H9 (cell line): ENCODE measurements around the gene HYAL1. TPM values are rescaled to one million over a fixed set of nuclear protein-coding genes. Genes with fewer than 3 reads are reported as not detected.

Experiments
- DNase-seq: peaks from one replicate; pipeline ENCODE4 v3.0.0-alpha.2; 2017
- H2AFZ ChIP-seq: one replicate; pipeline ENCODE4 v1.6.1; 2013; ENCODE audit warnings: mild to moderate bottlenecking, low read length, control low read depth, moderate library complexity
- H2AK5ac ChIP-seq: 2 replicates; pipeline ENCODE4 v1.6.1; 2013; ENCODE audit warnings: low read length, control low read depth, mixed read lengths; ENCODE audit not compliant: insufficient read length
- H2BK120ac ChIP-seq: one replicate; pipeline ENCODE4 v1.6.1; 2013; ENCODE audit warnings: low read depth, mild to moderate bottlenecking, low read length, control low read depth, inconsistent platforms; ENCODE audit not compliant: poor library complexity, severe bottlenecking
- H2BK12ac ChIP-seq: 2 replicates; pipeline ENCODE4 v1.6.1; 2013; ENCODE audit warnings: low read length, control low read depth, mixed read lengths, low read depth; ENCODE audit not compliant: insufficient read length
- H2BK15ac ChIP-seq: 2 replicates; pipeline ENCODE4 v1.6.1; 2013; ENCODE audit warnings: low read depth, low read length, control low read depth
- H2BK20ac ChIP-seq: one replicate; pipeline ENCODE4 v1.6.1; 2013; ENCODE audit warnings: low read depth, mild to moderate bottlenecking, low read length, control low read depth, inconsistent platforms; ENCODE audit not compliant: poor library complexity, severe bottlenecking
- H2BK5ac ChIP-seq: 2 replicates; pipeline ENCODE4 v1.6.1; 2013; ENCODE audit warnings: low read length, control low read depth, mixed read lengths; ENCODE audit not compliant: insufficient read length
- H3K14ac ChIP-seq: 2 replicates; pipeline ENCODE4 v1.6.1; 2013; ENCODE audit warnings: low read length, control low read depth; ENCODE audit not compliant: insufficient read depth
- H3K18ac ChIP-seq: 2 replicates; pipeline ENCODE4 v1.6.1; 2013; ENCODE audit warnings: low read depth, mild to moderate bottlenecking, mixed read lengths, low read length, control low read depth; ENCODE audit not compliant: insufficient read length
- H3K23ac ChIP-seq: 2 replicates; pipeline ENCODE4 v1.6.1; 2013; ENCODE audit warnings: low read length, control low read depth, mixed read lengths, low read depth; ENCODE audit not compliant: insufficient read length
- H3K23me2 ChIP-seq: 2 replicates; pipeline ENCODE4 v1.6.1; 2013; ENCODE audit warnings: low read depth, mild to moderate bottlenecking, mixed read lengths, low read length, control low read depth; ENCODE audit not compliant: insufficient read length, poor library complexity, severe bottlenecking
- H3K27ac ChIP-seq: 2 replicates; pipeline ENCODE4 v1.5.1; 2013; ENCODE audit warnings: low read length, control low read depth, mixed read lengths, low read depth; ENCODE audit not compliant: insufficient read length
- H3K27me3 ChIP-seq: 2 replicates; pipeline ENCODE4 v1.6.1; 2013; ENCODE audit warnings: low read length, control low read depth, inconsistent platforms; ENCODE audit not compliant: insufficient read depth
- H3K4ac ChIP-seq: 2 replicates; pipeline ENCODE4 v1.6.1; 2013; ENCODE audit warnings: low read depth, mild to moderate bottlenecking, control low read depth, inconsistent platforms, low read length, moderate library complexity
- H3K4me1 ChIP-seq: 2 replicates; pipeline ENCODE4 v1.6.1; 2013; ENCODE audit warnings: low read length, control low read depth, inconsistent platforms; ENCODE audit not compliant: insufficient read depth
- H3K4me2 ChIP-seq: 2 replicates; pipeline ENCODE4 v1.6.1; 2013; ENCODE audit warnings: low read length, control low read depth, mixed read lengths; ENCODE audit not compliant: insufficient read length, insufficient read depth
- H3K56ac ChIP-seq: 2 replicates; pipeline ENCODE4 v1.6.1; 2013; ENCODE audit warnings: low read depth, mild to moderate bottlenecking, mixed read lengths, low read length, control low read depth; ENCODE audit not compliant: insufficient read length
- H3K79me1 ChIP-seq: 2 replicates; pipeline ENCODE4 v1.6.1; 2013; ENCODE audit warnings: low read depth, mild to moderate bottlenecking, moderate library complexity, low read length, control low read depth, inconsistent platforms; ENCODE audit not compliant: insufficient read depth, poor library complexity, severe bottlenecking
- H3K79me2 ChIP-seq: 2 replicates; pipeline ENCODE4 v1.6.1; 2013; ENCODE audit warnings: low read length, control low read depth, inconsistent platforms; ENCODE audit not compliant: insufficient read depth
- H3K9ac ChIP-seq: 2 replicates; pipeline ENCODE4 v1.6.1; 2013; ENCODE audit warnings: low read length, control low read depth, mixed read lengths; ENCODE audit not compliant: insufficient read length; ENCODE audit errors: extremely low read depth
- H3K9me3 ChIP-seq: one replicate; pipeline ENCODE4 v1.6.1; 2013; ENCODE audit warnings: low read depth, low read length, inconsistent platforms; ENCODE audit not compliant: control insufficient read depth
- H3T11ph ChIP-seq: one replicate; pipeline ENCODE4 v1.6.1; 2013; ENCODE audit warnings: mild to moderate bottlenecking, low read length, control low read depth, inconsistent platforms
- H4K20me1 ChIP-seq: one replicate; pipeline ENCODE4 v1.6.1; 2013; ENCODE audit not compliant: control insufficient read depth, insufficient read length, insufficient read depth
- H4K5ac ChIP-seq: 2 replicates; pipeline ENCODE4 v1.6.1; 2013; ENCODE audit warnings: low read depth, mild to moderate bottlenecking, mixed read lengths, low read length, control low read depth; ENCODE audit not compliant: insufficient read length
- H4K8ac ChIP-seq: replicated peaks from 2 replicates; pipeline ENCODE4 v1.6.1; 2013; ENCODE audit warnings: low read length, control low read depth, mixed read lengths, low read depth; ENCODE audit not compliant: insufficient read length
- H4K91ac ChIP-seq: 2 replicates; pipeline ENCODE4 v1.6.1; 2013; ENCODE audit warnings: low read depth, mild to moderate bottlenecking, moderate library complexity, mixed read lengths, low read length, control low read depth; ENCODE audit not compliant: insufficient read length
- H3K27ac Mint-ChIP-seq, 3 experiments: 2 replicates in 2 of 3; 3 replicates in 1 of 3; pipeline ENCODE4 v1.8.0; 2020 to 2021; ENCODE audit warnings: mixed read lengths in 3 of 3, mild to moderate bottlenecking in 1 of 3, moderate library complexity in 1 of 3
- H3K27me3 Mint-ChIP-seq: 2 replicates; pipeline ENCODE4 v1.8.0; 2021; ENCODE audit warnings: low read depth, mild to moderate bottlenecking, moderate library complexity, mixed read lengths
- H3K36me3 Mint-ChIP-seq, 3 experiments: 2 replicates in 2 of 3; 3 replicates in 1 of 3; pipeline ENCODE4 v1.8.0; 2020 to 2021; ENCODE audit warnings: low read depth in 3 of 3, mixed read lengths in 3 of 3; ENCODE audit not compliant: insufficient read depth in 1 of 3
- H3K4me1 Mint-ChIP-seq, 2 experiments: 2 replicates each; pipeline ENCODE4 v1.8.0; 2020; ENCODE audit warnings: mixed read lengths in 2 of 2
- H3K4me3 Mint-ChIP-seq, 2 experiments: 2 replicates in 1 of 2; 3 replicates in 1 of 2; pipeline ENCODE4 v1.8.0; 2020 to 2021; ENCODE audit warnings: mild to moderate bottlenecking in 2 of 2, mixed read lengths in 2 of 2, moderate library complexity in 1 of 2
- H3K9me3 Mint-ChIP-seq, 2 experiments: 2 replicates in 1 of 2; 3 replicates in 1 of 2; pipeline ENCODE4 v1.8.0; 2020; ENCODE audit warnings: mild to moderate bottlenecking in 2 of 2, mixed read lengths in 2 of 2, moderate library complexity in 1 of 2
- WGBS: extraction: QIAGEN DNeasy Blood & Tissue Kit; methylation state at CpG from one replicate; pipeline ENCODE4 v1.1.7; 2013; ENCODE audit warnings: missing lambda C conversion rate, low lambda C conversion rate, mixed read lengths; ENCODE audit not compliant: insufficient read length; ENCODE audit errors: extremely low coverage; 5-methylcytosine and 5-hydroxymethylcytosine counted together
- total RNA-seq: library from RNA; stranded (reverse); gene quantifications from 2 replicates; pipeline ENCODE4 v1.2.1, GENCODE V29; 2021
- TF ChIP-seq, protein P1 (sequence below): fragments of 200-600 bp; sonication (generic); conservative IDR thresholded peaks from 3 replicates; pipeline ENCODE4 v1.8.0; 2021; ENCODE audit warnings: antibody characterized with exemption, mild to moderate bottlenecking

HYAL1 gene
- total RNA-seq, 1 experiment from 2014 or later = 2.0 TPM

DNA sequence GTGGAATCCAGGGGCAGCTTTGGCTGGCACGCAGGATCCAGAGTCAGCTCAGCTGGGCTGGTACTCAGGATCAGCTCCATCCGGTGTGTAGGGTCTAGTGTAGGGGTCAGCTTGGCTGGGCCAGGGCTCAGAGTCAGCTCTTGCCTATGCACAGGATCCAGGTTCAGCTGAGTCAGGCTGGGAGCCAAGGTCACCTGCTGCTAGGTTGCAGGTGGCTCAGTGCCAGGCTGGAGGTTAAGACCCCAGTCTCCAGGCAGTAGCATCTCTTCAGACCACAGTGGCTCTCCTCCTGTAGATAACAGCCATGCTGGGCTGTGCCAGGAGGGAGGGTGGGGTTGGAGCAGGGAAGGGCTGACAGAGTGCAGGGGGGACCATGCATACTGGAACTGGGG lies 6.0 kb downstream of the HYAL1 start:
- H3K23ac ChIP-seq = no peak overlapping the region

More for the DNA sequence above, 6.0 kb downstream of the HYAL1 start:
- Mint-ChIP-seq H3K9me3 (no peaks in the 10 kb centered on the region; a peak in 1 of 5 replicates), H3K4me3 (no peak overlapping the region), H3K36me3 (peaks cover 0 to 8% (median 1%) of the 10 kb centered on the region in 3 experiments; a peak in 1 of 7 replicates), H3K27ac (no peak overlapping the region), H3K27me3 (no peaks in the 10 kb centered on the region), H3K4me1 (peaks cover 22 to 23% of the 10 kb centered on the region in 2 experiments)
- Histone ChIP-seq H3K9ac (no peak overlapping the region), H4K20me1 (no peaks in the 10 kb centered on the region), H3K9me3 (no peaks in the 10 kb centered on the region), H2BK12ac (no peak overlapping the region), H3K27me3 (no peaks in the 10 kb centered on the region), H3K18ac (no peak overlapping the region), H3K79me1 (no peaks in the 10 kb centered on the region), H2BK15ac (no peak overlapping the region), H3K56ac (no peak overlapping the region), H3K23me2 (peaks cover 6% of the 10 kb centered on the region), H3K27ac (no peak overlapping the region), H3T11ph (no peak overlapping the region), H4K5ac (no peak overlapping the region), H2AK5ac (no peak overlapping the region), H3K4me1 (no peaks in the 10 kb centered on the region), H3K79me2 (no peaks in the 10 kb centered on the region), H2BK20ac (no peak overlapping the region), H2BK120ac (no peak overlapping the region), H2BK5ac (no peak overlapping the region), H4K8ac (no peak overlapping the region), H3K4ac (no peak overlapping the region), H4K91ac (no peak overlapping the region), H3K4me2 (no peak overlapping the region), H2AFZ (no peak overlapping the region), H3K14ac (no peak overlapping the region)
- no CpG with 5 or more reads among the region's 2 CpGs for WGBS
- TF ChIP-seq, protein P1, sequence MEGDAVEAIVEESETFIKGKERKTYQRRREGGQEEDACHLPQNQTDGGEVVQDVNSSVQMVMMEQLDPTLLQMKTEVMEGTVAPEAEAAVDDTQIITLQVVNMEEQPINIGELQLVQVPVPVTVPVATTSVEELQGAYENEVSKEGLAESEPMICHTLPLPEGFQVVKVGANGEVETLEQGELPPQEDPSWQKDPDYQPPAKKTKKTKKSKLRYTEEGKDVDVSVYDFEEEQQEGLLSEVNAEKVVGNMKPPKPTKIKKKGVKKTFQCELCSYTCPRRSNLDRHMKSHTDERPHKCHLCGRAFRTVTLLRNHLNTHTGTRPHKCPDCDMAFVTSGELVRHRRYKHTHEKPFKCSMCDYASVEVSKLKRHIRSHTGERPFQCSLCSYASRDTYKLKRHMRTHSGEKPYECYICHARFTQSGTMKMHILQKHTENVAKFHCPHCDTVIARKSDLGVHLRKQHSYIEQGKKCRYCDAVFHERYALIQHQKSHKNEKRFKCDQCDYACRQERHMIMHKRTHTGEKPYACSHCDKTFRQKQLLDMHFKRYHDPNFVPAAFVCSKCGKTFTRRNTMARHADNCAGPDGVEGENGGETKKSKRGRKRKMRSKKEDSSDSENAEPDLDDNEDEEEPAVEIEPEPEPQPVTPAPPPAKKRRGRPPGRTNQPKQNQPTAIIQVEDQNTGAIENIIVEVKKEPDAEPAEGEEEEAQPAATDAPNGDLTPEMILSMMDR = no peak
- no peak for DNase-seq
